ENCODE data around the gene MUC4. TPM values are rescaled to one million over a fixed set of nuclear protein-coding genes. Genes with fewer than 3 reads are reported as not detected.

MUC4 gene
- total and polyA plus RNA-seq, 9 of the 15 experiments (the other 6 are each of a cell fraction or from before 2014, with no cell fraction given): under 0.01 to 0.21 (median 0.10) TPM; not detected in 4

DNA sequence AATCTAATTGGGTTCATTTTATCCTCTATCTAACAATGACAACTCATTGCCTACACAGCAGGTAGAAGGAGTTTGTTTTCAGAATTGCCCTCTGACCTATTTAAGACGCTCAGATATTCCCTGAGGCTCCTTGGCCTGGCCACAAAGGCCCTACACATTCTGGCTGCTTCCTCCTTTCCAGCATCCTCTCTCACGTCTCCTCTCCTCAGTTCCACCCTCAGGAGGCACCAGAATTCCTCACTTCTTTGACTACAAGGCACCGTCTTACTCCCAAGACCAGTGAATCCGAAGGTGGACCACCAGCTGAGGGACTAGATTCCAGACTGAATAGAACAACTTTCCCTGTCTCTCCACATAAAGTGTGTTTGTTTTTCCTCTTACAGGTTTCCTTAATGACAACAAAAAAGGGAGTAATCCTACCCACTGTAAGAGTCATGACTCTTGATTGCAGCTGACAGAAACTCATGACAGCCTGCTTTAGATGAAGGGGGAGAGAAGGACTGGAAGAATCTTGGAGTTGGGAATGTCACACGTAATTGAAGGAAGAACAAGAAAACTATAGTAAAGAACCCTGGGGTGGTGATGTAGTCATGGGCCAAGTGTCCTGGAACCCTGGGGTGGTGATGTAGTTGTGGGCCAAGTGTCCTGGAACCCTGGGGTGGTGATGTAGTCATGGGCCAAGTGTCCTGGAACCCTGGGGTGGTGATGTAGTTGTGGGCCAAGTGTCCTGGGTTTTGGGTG lies 112.9 kb downstream of the MUC4 start (continued):
- TF ChIP-seq, protein P1, sequence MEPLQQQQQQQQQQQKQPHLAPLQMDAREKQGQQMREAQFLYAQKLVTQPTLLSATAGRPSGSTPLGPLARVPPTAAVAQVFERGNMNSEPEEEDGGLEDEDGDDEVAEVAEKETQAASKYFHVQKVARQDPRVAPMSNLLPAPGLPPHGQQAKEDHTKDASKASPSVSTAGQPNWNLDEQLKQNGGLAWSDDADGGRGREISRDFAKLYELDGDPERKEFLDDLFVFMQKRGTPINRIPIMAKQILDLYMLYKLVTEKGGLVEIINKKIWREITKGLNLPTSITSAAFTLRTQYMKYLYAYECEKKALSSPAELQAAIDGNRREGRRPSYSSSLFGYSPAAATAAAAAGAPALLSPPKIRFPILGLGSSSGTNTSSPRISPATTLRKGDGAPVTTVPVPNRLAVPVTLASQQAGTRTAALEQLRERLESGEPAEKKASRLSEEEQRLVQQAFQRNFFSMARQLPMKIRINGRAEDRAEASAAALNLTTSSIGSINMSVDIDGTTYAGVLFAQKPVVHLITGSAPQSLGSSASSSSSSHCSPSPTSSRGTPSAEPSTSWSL (CRISPR knock-in tag; IDR thresholded peaks at IDR 0.05; ENCODE audit: borderline replicate concordance): no peak
- TF ChIP-seq ZNF586 (CRISPR knock-in tag; conservative IDR thresholded peaks at IDR 0.05): no peak
- no peak for TF ChIP-seq ELF4 (CRISPR knock-in tag; IDR thresholded peaks at IDR 0.05)
- no peak for TF ChIP-seq PHB2 (IDR thresholded peaks at IDR 0.05; ENCODE audit: low read depth)
- TF ChIP-seq, protein P2, sequence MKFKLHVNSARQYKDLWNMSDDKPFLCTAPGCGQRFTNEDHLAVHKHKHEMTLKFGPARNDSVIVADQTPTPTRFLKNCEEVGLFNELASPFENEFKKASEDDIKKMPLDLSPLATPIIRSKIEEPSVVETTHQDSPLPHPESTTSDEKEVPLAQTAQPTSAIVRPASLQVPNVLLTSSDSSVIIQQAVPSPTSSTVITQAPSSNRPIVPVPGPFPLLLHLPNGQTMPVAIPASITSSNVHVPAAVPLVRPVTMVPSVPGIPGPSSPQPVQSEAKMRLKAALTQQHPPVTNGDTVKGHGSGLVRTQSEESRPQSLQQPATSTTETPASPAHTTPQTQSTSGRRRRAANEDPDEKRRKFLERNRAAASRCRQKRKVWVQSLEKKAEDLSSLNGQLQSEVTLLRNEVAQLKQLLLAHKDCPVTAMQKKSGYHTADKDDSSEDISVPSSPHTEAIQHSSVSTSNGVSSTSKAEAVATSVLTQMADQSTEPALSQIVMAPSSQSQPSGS (CRISPR knock-in tag; IDR thresholded peaks at IDR 0.05): no peak
- TF ChIP-seq NELFE (IDR thresholded peaks at IDR 0.05; ENCODE audit: insufficient read depth, insufficient read length): no peak
- TF ChIP-seq RFX1 (IDR thresholded peaks at IDR 0.05): no peak
- TF ChIP-seq ZNF408 (CRISPR knock-in tag; IDR thresholded peaks at IDR 0.05; ENCODE audit: low read depth): no peak; the same call in 1 of the 2 replicates
- TF ChIP-seq, protein P3, sequence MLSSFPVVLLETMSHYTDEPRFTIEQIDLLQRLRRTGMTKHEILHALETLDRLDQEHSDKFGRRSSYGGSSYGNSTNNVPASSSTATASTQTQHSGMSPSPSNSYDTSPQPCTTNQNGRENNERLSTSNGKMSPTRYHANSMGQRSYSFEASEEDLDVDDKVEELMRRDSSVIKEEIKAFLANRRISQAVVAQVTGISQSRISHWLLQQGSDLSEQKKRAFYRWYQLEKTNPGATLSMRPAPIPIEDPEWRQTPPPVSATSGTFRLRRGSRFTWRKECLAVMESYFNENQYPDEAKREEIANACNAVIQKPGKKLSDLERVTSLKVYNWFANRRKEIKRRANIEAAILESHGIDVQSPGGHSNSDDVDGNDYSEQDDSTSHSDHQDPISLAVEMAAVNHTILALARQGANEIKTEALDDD (IDR thresholded peaks at IDR 0.05): no peak
- no peak for TF ChIP-seq SREBF2 (CRISPR knock-in tag; IDR thresholded peaks at IDR 0.05)
- no peak for TF ChIP-seq LEF1 (IDR thresholded peaks at IDR 0.05)
- TF ChIP-seq SNIP1 (IDR thresholded peaks at IDR 0.05; ENCODE audit: low read depth): no peak

All from K562 (cell line).